H1 (cell line): ENCODE measurements around the gene ERVMER34-1. TPM values are rescaled to one million over a fixed set of nuclear protein-coding genes. Genes with fewer than 3 reads are reported as not detected.

ENCODE experiments used
- HDAC2 ChIP-seq, 2 experiments: fragments of 300-600 bp in 1 of 2; sonication (generic) in 1 of 2; IDR thresholded peaks; 2 replicates each; pipeline ENCODE4 v1.6.1; 2011 to 2012; ENCODE audit warnings: low read depth in 2 of 2, low read length in 2 of 2, mild to moderate bottlenecking in 2 of 2, moderate library complexity in 2 of 2, borderline replicate concordance in 1 of 2, inconsistent platforms in 1 of 2
- polyA plus RNA-seq, 7 experiments: library from polyadenylated mRNA; depleted of rRNA in 3 of 7; stranded (reverse) in 5 of 7; unstranded in 2 of 7; fragments of >200 nt in 5 of 7; fragments of 200-250 nt in 2 of 7; gene quantifications; 1 replicate in 5 of 7; 2 replicates in 1 of 7; 4 replicates in 1 of 7; pipeline versions ENCODE4 v1.2.1 to v1.2.3, GENCODE V29; 2011 to 2013; ENCODE audit warnings: missing spikeins in 2 of 7, mixed read lengths in 2 of 7
- total RNA-seq: library from RNA; stranded (reverse); fragmentation: NEBNext Ultra II Directional; extraction: Animal tissue kit (Norgen Biotek cat#: 25700); gene quantifications from 2 replicates; pipeline ENCODE4 v1.2.1, GENCODE V29; 2021

Gene ERVMER34-1
- total and polyA plus RNA-seq, 2 of the 8 experiments (the other 6 are each of a cell fraction or from before 2014, with no cell fraction given), result 14.2 to 34.3 TPM

- no peak for TF ChIP-seq HDAC2 (IDR thresholded peaks at IDR 0.05; ENCODE audit: borderline replicate concordance in 1 of 2, low read depth in 2 of 2, low read length in 2 of 2)
Measured at GRCh38 chr4:52743444-52744019, 7.7 kb downstream of the ERVMER34-1 start (continued).
